ENCODE results near the gene MICAL2. TPM values are rescaled to one million over a fixed set of nuclear protein-coding genes. Genes with fewer than 3 reads are reported as not detected.

MICAL2 gene
- total RNA-seq, 4 donors from 2014 or later, result 196 to 550 (median 237) TPM

GRCh38 chr11:12116425-12117032 lies 6.1 kb downstream of the MICAL2 start:
- TF ChIP-seq POLR2A (IDR thresholded peaks at IDR 0.05) (no peak), POLR2AphosphoS5 (IDR thresholded peaks at IDR 0.05) (no peak), EP300 (IDR thresholded peaks at IDR 0.05) (no peak), CTCF (IDR thresholded peaks at IDR 0.05) (no peak)
- peak overlapping the region; percentile 57 to 97 (median 88) for H3K27ac ChIP-seq
- no peaks in the 10 kb centered on the region for H3K27me3 ChIP-seq
- WGBS, 2 donors (ENCODE audit: low coverage in 1 of 2), result 68 to 79% methylated on average over 6 to 8 of the region's 9 CpGs
- H3K36me3 ChIP-seq, result no peaks in the 10 kb centered on the region
- peaks cover 0 to 91% (median 31%) of the 10 kb centered on the region in 3 donors for H3K4me1 ChIP-seq
- H3K4me3 ChIP-seq, result no peak overlapping the region
- no peak for ATAC-seq
- no peaks in the 10 kb centered on the region for H3K9me3 ChIP-seq

GRCh38 chr11:12117200-12117599 lies 6.8 kb downstream of the MICAL2 start:
- Histone ChIP-seq H3K36me3 (no peaks in the 10 kb centered on the region), H3K4me3 (no peak overlapping the region), H3K27ac (peak overlapping the region; percentile 87 to 97 (median 88)), H3K4me1 (peaks cover 0 to 91% (median 31%) of the 10 kb centered on the region in 3 donors), H3K27me3 (no peaks in the 10 kb centered on the region), H3K9me3 (no peaks in the 10 kb centered on the region)
- TF ChIP-seq CTCF (IDR thresholded peaks at IDR 0.05), result no peak
- TF ChIP-seq POLR2AphosphoS5 (IDR thresholded peaks at IDR 0.05), result peak; percentile 66
- TF ChIP-seq POLR2A (IDR thresholded peaks at IDR 0.05), result no peak
- peak; percentile 80 for TF ChIP-seq EP300 (IDR thresholded peaks at IDR 0.05)
- peak; percentile 30 for ATAC-seq
- WGBS, 2 donors (ENCODE audit: low coverage in 1 of 2), result 28 to 70% methylated on average over 2 of the region's 4 CpGs

- no peak for ATAC-seq
- H3K27ac ChIP-seq, result peak overlapping the region; percentile 87 to 97 (median 88)
Observed at GRCh38 chr11:12117611-12118010, 7.2 kb downstream of the MICAL2 start.

GRCh38 chr11:12118949-12119348 lies 8.6 kb downstream of the MICAL2 start:
- WGBS, 2 donors (ENCODE audit: low coverage in 1 of 2), result 33% methylated on average over 3 of the region's 4 CpGs; no CpG with 5 or more reads in 1 of the 2 donors
- H3K27ac ChIP-seq, result peak overlapping the region; percentile 87 to 97 (median 88)
- H3K4me1 ChIP-seq, result peaks cover 0 to 91% (median 33%) of the 10 kb centered on the region in 3 donors
- H3K36me3 ChIP-seq, result no peaks in the 10 kb centered on the region
- no peaks in the 10 kb centered on the region for H3K9me3 ChIP-seq
- no peak for TF ChIP-seq POLR2A (IDR thresholded peaks at IDR 0.05)
- TF ChIP-seq CTCF (IDR thresholded peaks at IDR 0.05), result no peak
- TF ChIP-seq POLR2AphosphoS5 (IDR thresholded peaks at IDR 0.05), result no peak
- no peak for TF ChIP-seq EP300 (IDR thresholded peaks at IDR 0.05)
- H3K4me3 ChIP-seq, result no peak overlapping the region
- ATAC-seq, result no peak
- no peaks in the 10 kb centered on the region for H3K27me3 ChIP-seq

More at GRCh38 chr11:12117611-12118010, 7.2 kb downstream of the MICAL2 start:
- no peaks in the 10 kb centered on the region for H3K27me3 ChIP-seq
- H3K4me1 ChIP-seq, result peaks cover 0 to 91% (median 31%) of the 10 kb centered on the region in 3 donors
- no peak overlapping the region for H3K4me3 ChIP-seq
- H3K9me3 ChIP-seq, result no peaks in the 10 kb centered on the region
- 100% methylated on average over 1 of the region's 2 CpGs; no CpG with 5 or more reads in 1 of the 2 donors for WGBS, 2 donors (ENCODE audit: low coverage in 1 of 2)
- TF ChIP-seq CTCF (IDR thresholded peaks at IDR 0.05), result no peak
- no peak for TF ChIP-seq POLR2A (IDR thresholded peaks at IDR 0.05)
- TF ChIP-seq POLR2AphosphoS5 (IDR thresholded peaks at IDR 0.05), result no peak
- TF ChIP-seq EP300 (IDR thresholded peaks at IDR 0.05), result no peak
- no peaks in the 10 kb centered on the region for H3K36me3 ChIP-seq

GRCh38 chr11:12119502-12119901 lies 9.1 kb downstream of the MICAL2 start:
- no peak overlapping the region for H3K4me3 ChIP-seq
- no peak for TF ChIP-seq EP300 (IDR thresholded peaks at IDR 0.05)
- no peak for TF ChIP-seq POLR2A (IDR thresholded peaks at IDR 0.05)
- TF ChIP-seq CTCF (IDR thresholded peaks at IDR 0.05), result no peak
- TF ChIP-seq POLR2AphosphoS5 (IDR thresholded peaks at IDR 0.05), result no peak
- H3K27ac ChIP-seq, result peak overlapping the region; percentile 87 to 97 (median 88)
- no peaks in the 10 kb centered on the region for H3K9me3 ChIP-seq
- H3K27me3 ChIP-seq, result no peaks in the 10 kb centered on the region
- peaks cover 0 to 91% (median 38%) of the 10 kb centered on the region in 3 donors for H3K4me1 ChIP-seq
- no peaks in the 10 kb centered on the region for H3K36me3 ChIP-seq
- ATAC-seq, result no peak
- 29 to 88% methylated on average over 2 to 3 of the region's 5 CpGs for WGBS, 2 donors (ENCODE audit: low coverage in 1 of 2)
